ENCODE results near the gene RELL1. TPM values are rescaled to one million over a fixed set of nuclear protein-coding genes. Genes with fewer than 3 reads are reported as not detected.

Gene RELL1
- total RNA-seq, 2 experiments from 2014 or later: 32.3 to 35.1 TPM

- peaks cover 26% of the 10 kb centered on the region for H3K36me3 Mint-ChIP-seq (ENCODE audit: low read depth)
- H3K4me1 Mint-ChIP-seq: no peaks in the 10 kb centered on the region
- H3K27ac Mint-ChIP-seq: no peak overlapping the region
- DNase-seq: no peak
- H3K9me3 Mint-ChIP-seq: no peaks in the 10 kb centered on the region
- H3K4me3 Mint-ChIP-seq: no peak overlapping the region
- ChIA-PET CTCF (no interaction called here), POLR2A (no interaction called here)
- no peaks in the 10 kb centered on the region for H3K27me3 Mint-ChIP-seq
Measured at GRCh38 chr4:37639551-37640285, 46.5 kb downstream of the RELL1 start.

- H3K4me1 Mint-ChIP-seq: no peaks in the 10 kb centered on the region
- ChIA-PET POLR2A (no interaction called here), CTCF (no interaction called here)
- no peaks in the 10 kb centered on the region for H3K27me3 Mint-ChIP-seq
- no peak for DNase-seq
- H3K36me3 Mint-ChIP-seq (ENCODE audit: low read depth): peaks cover 55% of the 10 kb centered on the region
- H3K27ac Mint-ChIP-seq: no peak overlapping the region
- H3K9me3 Mint-ChIP-seq: no peaks in the 10 kb centered on the region
- no peak overlapping the region for H3K4me3 Mint-ChIP-seq
Measured at GRCh38 chr4:37635155-37635554, 51.0 kb downstream of the RELL1 start.

- ChIA-PET CTCF (interaction anchor here (0.9 kb wide), 1 partner anchor 14 kb away, joined by 3 read pairs; no protein-coding TSS in a partner anchor), POLR2A (no interaction called here)
- no peaks in the 10 kb centered on the region for H3K27me3 Mint-ChIP-seq
- H3K4me1 Mint-ChIP-seq: no peaks in the 10 kb centered on the region
- no peaks in the 10 kb centered on the region for H3K9me3 Mint-ChIP-seq
- no peak overlapping the region for H3K4me3 Mint-ChIP-seq
- H3K36me3 Mint-ChIP-seq (ENCODE audit: low read depth): peaks cover 61% of the 10 kb centered on the region
- DNase-seq: no peak
- H3K27ac Mint-ChIP-seq: no peak overlapping the region
Measured at GRCh38 chr4:37634180-37634579, 52.0 kb downstream of the RELL1 start.

- Mint-ChIP-seq H3K36me3 (ENCODE audit: low read depth) (peaks cover 63% of the 10 kb centered on the region), H3K9me3 (no peaks in the 10 kb centered on the region), H3K4me3 (no peak overlapping the region)
Measured at GRCh38 chr4:37632836-37633235, 53.3 kb downstream of the RELL1 start.

GRCh38 chr4:37631551-37631950 lies 54.6 kb downstream of the RELL1 start:
- ChIA-PET POLR2A (no interaction called here), CTCF (interaction anchor here (1.0 to 1.3 kb wide), 2 partner anchors 11 to 13 kb away, joined by 3 to 5 read pairs; no protein-coding TSS in a partner anchor)
- Mint-ChIP-seq H3K27ac (no peak overlapping the region), H3K9me3 (no peaks in the 10 kb centered on the region), H3K36me3 (ENCODE audit: low read depth) (peaks cover 60% of the 10 kb centered on the region), H3K27me3 (no peaks in the 10 kb centered on the region), H3K4me3 (no peak overlapping the region), H3K4me1 (no peaks in the 10 kb centered on the region)
- DNase-seq: no peak

More at GRCh38 chr4:37632836-37633235, 53.3 kb downstream of the RELL1 start:
- POLR2A ChIA-PET: no interaction called here
- Mint-ChIP-seq H3K4me1 (no peaks in the 10 kb centered on the region), H3K27ac (no peak overlapping the region), H3K27me3 (no peaks in the 10 kb centered on the region)
- CTCF ChIA-PET: interaction anchor here (1.0 kb wide), 1 partner anchor 15 kb away, joined by 5 read pairs; no protein-coding TSS in a partner anchor
- DNase-seq: no peak

GRCh38 chr4:37629713-37630112 lies 56.5 kb downstream of the RELL1 start:
- Mint-ChIP-seq H3K27me3 (no peaks in the 10 kb centered on the region), H3K4me3 (no peak overlapping the region), H3K4me1 (no peaks in the 10 kb centered on the region), H3K36me3 (ENCODE audit: low read depth) (peaks cover 60% of the 10 kb centered on the region), H3K9me3 (no peaks in the 10 kb centered on the region), H3K27ac (no peak overlapping the region)
- DNase-seq: no peak
- POLR2A ChIA-PET: no interaction called here
- CTCF ChIA-PET: no interaction called here

GRCh38 chr4:37628977-37629609 lies 57.1 kb downstream of the RELL1 start:
- Mint-ChIP-seq H3K36me3 (ENCODE audit: low read depth) (peaks cover 57% of the 10 kb centered on the region), H3K4me3 (no peak overlapping the region), H3K4me1 (no peaks in the 10 kb centered on the region), H3K27ac (no peak overlapping the region), H3K9me3 (no peaks in the 10 kb centered on the region), H3K27me3 (no peaks in the 10 kb centered on the region)
- ChIA-PET POLR2A (no interaction called here), CTCF (no interaction called here)
- no peak for DNase-seq

GRCh38 chr4:37627263-37627662 lies 58.9 kb downstream of the RELL1 start:
- no peak for DNase-seq
- no peaks in the 10 kb centered on the region for H3K27me3 Mint-ChIP-seq
- no peaks in the 10 kb centered on the region for H3K4me1 Mint-ChIP-seq
- H3K36me3 Mint-ChIP-seq (ENCODE audit: low read depth): peaks cover 61% of the 10 kb centered on the region
- H3K4me3 Mint-ChIP-seq: no peak overlapping the region
- CTCF ChIA-PET: no interaction called here
- no peaks in the 10 kb centered on the region for H3K9me3 Mint-ChIP-seq
- POLR2A ChIA-PET: no interaction called here
- H3K27ac Mint-ChIP-seq: no peak overlapping the region

GRCh38 chr4:37625499-37625898 lies 60.7 kb downstream of the RELL1 start:
- peaks cover 58% of the 10 kb centered on the region for H3K36me3 Mint-ChIP-seq (ENCODE audit: low read depth)
- DNase-seq: no peak
- no peaks in the 10 kb centered on the region for H3K9me3 Mint-ChIP-seq
- no peaks in the 10 kb centered on the region for H3K27me3 Mint-ChIP-seq
- no peak overlapping the region for H3K4me3 Mint-ChIP-seq
- no peak overlapping the region for H3K27ac Mint-ChIP-seq
- no peaks in the 10 kb centered on the region for H3K4me1 Mint-ChIP-seq
- POLR2A ChIA-PET: no interaction called here
- CTCF ChIA-PET: no interaction called here

GRCh38 chr4:37623940-37624339 lies 62.2 kb downstream of the RELL1 start:
- no peak for DNase-seq
- H3K4me1 Mint-ChIP-seq: no peaks in the 10 kb centered on the region
- H3K36me3 Mint-ChIP-seq (ENCODE audit: low read depth): peaks cover 48% of the 10 kb centered on the region
- ChIA-PET POLR2A (no interaction called here), CTCF (interaction anchor here (0.6 kb wide), 1 partner anchor 698 kb away, joined by 3 read pairs; no protein-coding TSS in a partner anchor)
- no peak overlapping the region for H3K4me3 Mint-ChIP-seq
- no peak overlapping the region for H3K27ac Mint-ChIP-seq
- no peaks in the 10 kb centered on the region for H3K27me3 Mint-ChIP-seq
- H3K9me3 Mint-ChIP-seq: no peaks in the 10 kb centered on the region

- no peak for DNase-seq
- H3K27me3 Mint-ChIP-seq: no peaks in the 10 kb centered on the region
- H3K9me3 Mint-ChIP-seq: no peaks in the 10 kb centered on the region
- POLR2A ChIA-PET: no interaction called here
- no peak overlapping the region for H3K4me3 Mint-ChIP-seq
- CTCF ChIA-PET: interaction anchor here (1.1 kb wide), 1 partner anchor 10 kb away, joined by 4 read pairs; no protein-coding TSS in a partner anchor
- H3K4me1 Mint-ChIP-seq: no peaks in the 10 kb centered on the region
- H3K36me3 Mint-ChIP-seq (ENCODE audit: low read depth): peaks cover 47% of the 10 kb centered on the region
- no peak overlapping the region for H3K27ac Mint-ChIP-seq
Measured at GRCh38 chr4:37623125-37623524, 63.1 kb downstream of the RELL1 start.

GRCh38 chr4:37620176-37620575 lies 66.0 kb downstream of the RELL1 start:
- no peaks in the 10 kb centered on the region for H3K9me3 Mint-ChIP-seq
- no peak overlapping the region for H3K27ac Mint-ChIP-seq
- H3K27me3 Mint-ChIP-seq: no peaks in the 10 kb centered on the region
- DNase-seq: no peak
- POLR2A ChIA-PET: no interaction called here
- no peaks in the 10 kb centered on the region for H3K4me1 Mint-ChIP-seq
- H3K36me3 Mint-ChIP-seq (ENCODE audit: low read depth): peaks cover 33% of the 10 kb centered on the region
- no peak overlapping the region for H3K4me3 Mint-ChIP-seq
- CTCF ChIA-PET: interaction anchor here (0.9 to 1.8 kb wide), 4 partner anchors 11 to 17 kb away, joined by 3 read pairs; no protein-coding TSS in a partner anchor

GRCh38 chr4:37615720-37616063 lies 70.5 kb downstream of the RELL1 start:
- Mint-ChIP-seq H3K27ac (no peak overlapping the region), H3K36me3 (ENCODE audit: low read depth) (peaks cover 18% of the 10 kb centered on the region), H3K4me3 (no peak overlapping the region), H3K27me3 (no peaks in the 10 kb centered on the region), H3K4me1 (no peaks in the 10 kb centered on the region), H3K9me3 (no peaks in the 10 kb centered on the region)
- ChIA-PET CTCF (interaction anchor here (2.1 kb wide), 1 partner anchor 13 kb away, joined by 5 read pairs; no protein-coding TSS in a partner anchor), POLR2A (no interaction called here)
- no peak for DNase-seq

Measured in activated CD4-positive, alpha-beta T cell treated with anti-CD3 and anti-CD28 coated beads, Interleukin-2, amount 10 ng/mL, durations not matched to agents 7 days and 5 days (primary cell).